Muscle of leg (tissue), 11 donors: ENCODE results near the gene TNS1. TPM values are rescaled to one million over a fixed set of nuclear protein-coding genes. Genes with fewer than 3 reads are reported as not detected.
A peak's percentile ranks its signal among the peaks of the same experiment; 100 is the strongest.

ENCODE experiments used
- DNase-seq: peaks from one replicate; pipeline ENCODE4 v3.0.0; 2013
- H3K27ac ChIP-seq: one replicate; pipeline ENCODE4 v1.5.1; 2013; ENCODE audit warnings: mild to moderate bottlenecking, low read length, control low read depth
- H3K27me3 ChIP-seq: one replicate; pipeline ENCODE4 v1.6.1; 2013; ENCODE audit warnings: low read length; ENCODE audit not compliant: control insufficient read depth, insufficient read depth
- H3K36me3 ChIP-seq: one replicate; pipeline ENCODE4 v1.6.1; 2013; ENCODE audit warnings: low read length; ENCODE audit not compliant: control insufficient read depth, insufficient read depth
- H3K4me1 ChIP-seq: one replicate; pipeline ENCODE4 v1.6.1; 2013; ENCODE audit warnings: low read length; ENCODE audit not compliant: control insufficient read depth, insufficient read depth
- H3K4me3 ChIP-seq: one replicate; pipeline ENCODE4 v1.5.1; 2013; ENCODE audit warnings: low read length, control low read depth
- H3K9me3 ChIP-seq: replicated peaks from 2 replicates; pipeline ENCODE4 v1.6.1; 2013; ENCODE audit warnings: low read depth, low read length; ENCODE audit not compliant: control insufficient read depth
- WGBS: methylation state at CpG from one replicate; pipeline ENCODE4 v1.1.5; 2013; ENCODE audit warnings: missing lambda C conversion rate; ENCODE audit not compliant: insufficient coverage; 5-methylcytosine and 5-hydroxymethylcytosine counted together
- polyA plus RNA-seq, 8 donors: library from polyadenylated mRNA; unstranded; fragments of 120-200 nt; gene quantifications; one replicate each; pipeline versions ENCODE4 v1.2.1 to v1.2.3, GENCODE V29; 2013; ENCODE audit warnings: inconsistent platforms in 1 of 8, low replicate concordance in 1 of 8; ENCODE audit not compliant: insufficient read length in 8 of 8, insufficient read depth in 1 of 8
- total RNA-seq: library from RNA; stranded (reverse); fragments of 120-200 nt; gene quantifications from one replicate; pipeline ENCODE4 v1.2.4, GENCODE V29; 2013

Gene TNS1
- total and polyA plus RNA-seq, 9 donors: 68.1 to 129 (median 114) TPM

- H3K36me3 ChIP-seq: no peaks in the 10 kb centered on the region
Observed at GRCh38 chr2:218017211-218018053, 14.6 kb upstream of the TNS1 start.

GRCh38 chr2:218016810-218017209 is 14.0 kb upstream of the TNS1 start:
- 70% methylated on average over 4 of the region's 4 CpGs for whole genome bisulfite sequencing
- H3K4me1 ChIP-seq: peaks cover 55% of the 10 kb centered on the region
- H3K27me3 ChIP-seq: peaks cover 4% of the 10 kb centered on the region
- no peaks in the 10 kb centered on the region for H3K9me3 ChIP-seq
- no peak overlapping the region for H3K27ac ChIP-seq
- no peak for DNase-seq
- H3K4me3 ChIP-seq: no peak overlapping the region
- no peaks in the 10 kb centered on the region for H3K36me3 ChIP-seq

More at GRCh38 chr2:218017211-218018053, 14.6 kb upstream of the TNS1 start:
- Histone ChIP-seq H3K27ac (no peak overlapping the region), H3K27me3 (peaks cover 2% of the 10 kb centered on the region), H3K4me1 (peaks cover 61% of the 10 kb centered on the region), H3K4me3 (no peak overlapping the region), H3K9me3 (no peaks in the 10 kb centered on the region)
- DNase-seq: no peak
- no CpG with 5 or more reads among the region's 7 CpGs for WGBS

DNA sequence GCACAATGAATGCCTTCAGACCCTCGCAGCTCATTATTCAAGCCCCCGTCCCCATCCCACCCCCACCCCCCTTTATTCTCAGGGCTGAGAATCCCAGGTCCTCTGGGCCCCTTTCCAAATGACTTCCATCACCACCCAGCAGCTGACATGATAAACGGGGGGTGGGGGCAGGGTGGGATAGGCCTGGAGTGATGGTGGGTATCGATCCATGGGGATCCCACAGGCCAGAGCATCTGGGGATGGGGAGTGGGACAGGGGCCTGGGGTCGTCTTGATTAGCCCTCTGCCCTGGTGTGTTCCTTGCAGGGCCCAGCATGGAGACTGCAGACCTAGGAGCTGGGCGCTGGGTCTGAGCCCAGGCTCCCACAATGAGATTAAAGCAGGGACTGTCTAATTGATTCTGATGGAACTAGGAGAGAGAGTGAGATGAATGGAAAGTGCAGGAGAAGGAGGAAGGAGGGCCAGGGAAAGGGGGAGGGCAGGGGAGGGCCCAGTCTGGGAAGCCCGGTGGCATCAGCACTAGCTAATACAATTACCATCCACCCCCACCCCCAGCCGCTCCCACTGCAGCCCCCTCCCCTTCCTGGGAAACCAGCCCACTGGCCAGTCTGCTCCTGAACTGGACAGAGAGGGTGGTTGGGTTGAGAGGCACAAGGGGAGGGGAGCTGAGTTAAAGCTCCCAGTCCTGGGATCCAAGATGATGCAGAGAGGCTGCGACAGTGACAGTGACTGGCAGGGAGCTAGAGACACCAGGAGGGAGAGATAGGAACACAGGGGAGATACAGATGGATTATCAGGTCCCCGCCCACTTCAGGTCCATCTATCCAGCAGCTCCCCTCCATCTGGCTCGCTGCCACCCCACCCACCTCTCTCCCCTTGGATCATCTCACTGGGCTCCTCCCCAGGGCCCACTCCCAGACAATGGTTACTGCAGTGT is 13.1 kb upstream of the TNS1 start:
- 60% methylated on average over 2 of the region's 11 CpGs for WGBS
- H3K4me1 ChIP-seq: peaks cover 59% of the 10 kb centered on the region

GRCh38 chr2:218014706-218015585 is 12.2 kb upstream of the TNS1 start:
- H3K27me3 ChIP-seq: peaks cover 18% of the 10 kb centered on the region
- WGBS: no CpG with 5 or more reads among the region's 4 CpGs
- H3K4me3 ChIP-seq: no peak overlapping the region
- peak; percentile 48 for DNase-seq
- H3K4me1 ChIP-seq: peaks cover 61% of the 10 kb centered on the region
- H3K9me3 ChIP-seq: no peaks in the 10 kb centered on the region
- H3K36me3 ChIP-seq: no peaks in the 10 kb centered on the region
- H3K27ac ChIP-seq: no peak overlapping the region

More for the DNA sequence above, 13.1 kb upstream of the TNS1 start:
- H3K27me3 ChIP-seq: peaks cover 12% of the 10 kb centered on the region
- H3K4me3 ChIP-seq: no peak overlapping the region
- DNase-seq: no peak
- no peaks in the 10 kb centered on the region for H3K9me3 ChIP-seq
- no peak overlapping the region for H3K27ac ChIP-seq
- no peaks in the 10 kb centered on the region for H3K36me3 ChIP-seq

DNA sequence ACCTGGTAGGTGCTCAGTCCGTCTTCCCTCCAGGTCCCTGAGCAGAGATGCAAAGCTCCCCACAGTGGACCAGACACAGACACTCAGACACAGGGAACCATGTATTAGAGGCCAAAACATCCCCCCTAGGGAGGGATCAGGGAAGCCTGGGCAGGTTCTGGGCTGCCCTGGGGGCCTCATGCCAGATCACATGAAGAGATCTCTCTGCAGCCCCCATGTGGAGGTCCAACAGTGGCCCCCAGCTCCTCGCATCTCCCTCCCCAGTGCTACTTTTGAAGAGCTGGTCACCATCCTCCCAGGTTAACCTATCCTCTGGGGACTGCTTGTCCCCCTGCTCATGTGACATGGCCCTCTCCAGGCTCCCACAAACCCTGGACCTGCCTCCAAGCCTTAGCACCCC is 10.5 kb upstream of the TNS1 start:
- Histone ChIP-seq H3K9me3 (no peaks in the 10 kb centered on the region), H3K27me3 (peaks cover 33% of the 10 kb centered on the region), H3K4me3 (no peak overlapping the region), H3K27ac (no peak overlapping the region), H3K4me1 (peaks cover 56% of the 10 kb centered on the region), H3K36me3 (no peaks in the 10 kb centered on the region)
- WGBS: 100% methylated on average over 2 of the region's 2 CpGs
- DNase-seq: no peak

DNA sequence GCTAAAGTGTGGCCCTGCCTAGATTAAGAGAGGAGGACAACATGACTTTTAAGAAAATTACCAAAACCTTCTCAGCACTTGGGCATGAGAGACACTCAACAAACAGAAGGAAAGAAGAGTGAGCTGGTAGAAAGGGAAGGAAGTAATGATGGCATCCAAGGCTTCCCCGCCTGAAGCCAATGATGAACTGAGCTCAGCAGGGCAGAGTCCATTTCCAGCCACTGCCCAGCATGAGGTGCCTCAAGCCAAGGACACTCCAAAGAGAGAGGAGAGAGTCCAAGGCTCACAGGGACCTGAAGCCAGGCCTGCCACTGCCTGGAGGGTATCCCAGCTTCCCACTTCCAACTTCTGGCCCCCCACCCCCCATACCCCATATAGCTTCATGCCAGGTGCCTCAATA is 9.5 kb upstream of the TNS1 start:
- Histone ChIP-seq H3K4me3 (no peak overlapping the region), H3K27ac (no peak overlapping the region), H3K4me1 (peaks cover 56% of the 10 kb centered on the region), H3K9me3 (no peaks in the 10 kb centered on the region), H3K36me3 (no peaks in the 10 kb centered on the region), H3K27me3 (peaks cover 36% of the 10 kb centered on the region)
- 100% methylated on average over 1 of the region's 1 CpG for whole genome bisulfite sequencing
- no peak for DNase-seq

GRCh38 chr2:218011653-218012040 is 8.9 kb upstream of the TNS1 start:
- H3K36me3 ChIP-seq: no peaks in the 10 kb centered on the region
- WGBS: no CpG with 5 or more reads among the region's 8 CpGs
- no peaks in the 10 kb centered on the region for H3K9me3 ChIP-seq
- H3K4me1 ChIP-seq: peaks cover 53% of the 10 kb centered on the region
- H3K4me3 ChIP-seq: no peak overlapping the region
- DNase-seq: no peak
- peaks cover 36% of the 10 kb centered on the region for H3K27me3 ChIP-seq
- H3K27ac ChIP-seq: no peak overlapping the region

- H3K27me3 ChIP-seq: peaks cover 36% of the 10 kb centered on the region
- DNase-seq: no peak
- 47% methylated on average over 4 of the region's 12 CpGs for WGBS
- no peak overlapping the region for H3K27ac ChIP-seq
- H3K36me3 ChIP-seq: no peaks in the 10 kb centered on the region
- H3K9me3 ChIP-seq: no peaks in the 10 kb centered on the region
- no peak overlapping the region for H3K4me3 ChIP-seq
- H3K4me1 ChIP-seq: peaks cover 48% of the 10 kb centered on the region
Observed at GRCh38 chr2:218010984-218011652, 8.3 kb upstream of the TNS1 start.
